GM21526 (cell line): ENCODE measurements around the gene EGFLAM.

Experiments used
- ATAC-seq: cut with Tn5 transposase; IDR thresholded peaks from one replicate; pipeline ENCODE4 v1.9.1; 2021; ENCODE audit warnings: moderate library complexity; ENCODE audit not compliant: unreplicated experiment, low FRiP score

The EGFLAM gene

GRCh38 chr5:38263983-38264382 lies 5.6 kb downstream of the EGFLAM start:
- no peak for ATAC-seq

- ATAC-seq: peak; percentile 89
Measured at GRCh38 chr5:38265546-38266179, 7.3 kb downstream of the EGFLAM start.

- no peak for ATAC-seq
Measured at GRCh38 chr5:38267372-38267771, 9.0 kb downstream of the EGFLAM start.

- no peak for ATAC-seq
Measured at GRCh38 chr5:38273626-38274025, 15.3 kb downstream of the EGFLAM start.

GRCh38 chr5:38274370-38274769 lies 16.0 kb downstream of the EGFLAM start:
- ATAC-seq: no peak

- ATAC-seq: no peak
Measured at GRCh38 chr5:38284384-38284783, 26.0 kb downstream of the EGFLAM start.

GRCh38 chr5:38285226-38285625 lies 26.9 kb downstream of the EGFLAM start:
- ATAC-seq: no peak

- no peak for ATAC-seq
Measured at GRCh38 chr5:38286002-38286401, 27.6 kb downstream of the EGFLAM start.

GRCh38 chr5:38287124-38287523 lies 28.8 kb downstream of the EGFLAM start:
- no peak for ATAC-seq

GRCh38 chr5:38289457-38289856 lies 31.1 kb downstream of the EGFLAM start:
- no peak for ATAC-seq

GRCh38 chr5:38290028-38290653 lies 31.8 kb downstream of the EGFLAM start:
- ATAC-seq: no peak

- ATAC-seq: no peak
Measured at GRCh38 chr5:38291355-38291754, 33.0 kb downstream of the EGFLAM start.

GRCh38 chr5:38292228-38292627 lies 33.9 kb downstream of the EGFLAM start:
- no peak for ATAC-seq

- ATAC-seq: no peak
Measured at GRCh38 chr5:38295751-38296150, 37.4 kb downstream of the EGFLAM start.

- ATAC-seq: no peak
Measured at GRCh38 chr5:38297830-38298608, 39.7 kb downstream of the EGFLAM start.

- no peak for ATAC-seq
Measured at GRCh38 chr5:38299585-38299984, 41.2 kb downstream of the EGFLAM start.

GRCh38 chr5:38305148-38305547 lies 46.8 kb downstream of the EGFLAM start:
- ATAC-seq: no peak

- ATAC-seq: no peak
Measured at GRCh38 chr5:38307845-38308244, 49.5 kb downstream of the EGFLAM start.

GRCh38 chr5:38316544-38317224 lies 58.3 kb downstream of the EGFLAM start:
- no peak for ATAC-seq

- no peak for ATAC-seq
Measured at GRCh38 chr5:38317868-38318267, 59.5 kb downstream of the EGFLAM start.

GRCh38 chr5:38319491-38319890 lies 61.1 kb downstream of the EGFLAM start:
- ATAC-seq: no peak
